PC-3 (cell line): Measurements from ENCODE around the gene FAN1.

Experiments
- EZH2 ChIP-seq: fragments of 300-600 bp; sonication (generic); IDR thresholded peaks from one replicate; pipeline ENCODE4 v1.6.1; 2017; ENCODE audit warnings: antibody characterized with exemption, mild to moderate bottlenecking, low read length; ENCODE audit not compliant: unreplicated experiment
- TF ChIP-seq, protein P1 (sequence below): fragments of 300-600 bp; sonication (generic); conservative IDR thresholded peaks from 2 replicates; pipeline ENCODE4 v1.5.1; 2017; ENCODE audit warnings: antibody characterized with exemption, low read depth, mild to moderate bottlenecking, low read length

DNA sequence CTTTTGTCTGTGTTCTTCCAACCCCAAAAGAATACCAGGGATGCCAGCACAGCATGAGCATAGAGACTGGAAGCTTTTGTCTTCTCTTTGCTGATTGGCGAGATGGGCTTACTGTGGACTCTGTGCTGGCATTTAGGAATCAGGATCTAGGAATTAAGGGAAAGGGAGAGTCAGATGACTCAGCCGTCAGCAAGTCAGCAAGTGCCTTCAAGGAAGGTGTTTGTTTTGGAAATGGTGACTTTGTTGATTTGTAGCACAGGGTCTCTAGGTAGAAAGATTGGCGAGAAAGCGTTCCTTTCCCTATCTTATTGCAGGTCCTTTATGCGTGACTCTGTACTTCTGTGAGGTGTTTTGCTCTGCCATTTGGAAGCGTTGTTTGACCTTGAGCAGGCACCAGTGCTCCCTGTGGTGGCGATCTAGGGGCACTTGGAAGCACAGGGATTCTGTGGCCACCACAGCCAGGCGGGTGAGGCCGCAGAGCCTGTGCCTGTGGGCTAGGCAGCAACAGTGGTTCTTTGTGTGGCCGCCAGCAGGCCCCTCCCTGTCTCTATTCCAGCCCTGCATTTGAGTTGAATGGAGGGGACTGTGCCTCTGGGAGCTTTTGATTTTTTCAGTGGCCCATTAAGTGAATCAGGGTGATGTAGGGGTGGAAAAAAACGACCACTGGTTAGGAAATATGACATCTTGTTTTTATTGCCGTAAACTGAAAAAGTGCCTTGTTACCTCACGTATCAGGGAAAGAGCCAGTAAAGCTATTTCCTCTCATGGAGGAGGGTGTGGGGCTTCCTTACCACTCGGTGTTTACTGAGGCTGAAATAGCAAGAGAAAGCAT lies 19.0 kb downstream of the FAN1 start:
- TF ChIP-seq, protein P1, sequence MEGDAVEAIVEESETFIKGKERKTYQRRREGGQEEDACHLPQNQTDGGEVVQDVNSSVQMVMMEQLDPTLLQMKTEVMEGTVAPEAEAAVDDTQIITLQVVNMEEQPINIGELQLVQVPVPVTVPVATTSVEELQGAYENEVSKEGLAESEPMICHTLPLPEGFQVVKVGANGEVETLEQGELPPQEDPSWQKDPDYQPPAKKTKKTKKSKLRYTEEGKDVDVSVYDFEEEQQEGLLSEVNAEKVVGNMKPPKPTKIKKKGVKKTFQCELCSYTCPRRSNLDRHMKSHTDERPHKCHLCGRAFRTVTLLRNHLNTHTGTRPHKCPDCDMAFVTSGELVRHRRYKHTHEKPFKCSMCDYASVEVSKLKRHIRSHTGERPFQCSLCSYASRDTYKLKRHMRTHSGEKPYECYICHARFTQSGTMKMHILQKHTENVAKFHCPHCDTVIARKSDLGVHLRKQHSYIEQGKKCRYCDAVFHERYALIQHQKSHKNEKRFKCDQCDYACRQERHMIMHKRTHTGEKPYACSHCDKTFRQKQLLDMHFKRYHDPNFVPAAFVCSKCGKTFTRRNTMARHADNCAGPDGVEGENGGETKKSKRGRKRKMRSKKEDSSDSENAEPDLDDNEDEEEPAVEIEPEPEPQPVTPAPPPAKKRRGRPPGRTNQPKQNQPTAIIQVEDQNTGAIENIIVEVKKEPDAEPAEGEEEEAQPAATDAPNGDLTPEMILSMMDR = no peak
- TF ChIP-seq EZH2 = no peak
